ENCODE data around the gene PRCC. TPM values are rescaled to one million over a fixed set of nuclear protein-coding genes. Genes with fewer than 3 reads are reported as not detected.
"Not testable (repeated sequence)": the region's sequence is repeated elsewhere in the genome, so short reads cannot be mapped to it uniquely, and the experiment has no call there.

Gene PRCC
- total RNA-seq, 2 donors from 2014 or later = 44.5 to 72.1 TPM

GRCh38 chr1:156750711-156751450 is 16.5 kb upstream of the PRCC start:
- ATAC-seq (peak; percentile 8 to 23), DNase-seq (ENCODE audit: low spot score in 2 of 2) (peak in 1 of 2 donors; percentile 36)
- Mint-ChIP-seq H3K36me3 (peaks cover 35 to 40% of the 10 kb centered on the region in 2 donors), H3K27ac (peak overlapping the region; percentile 95 to 99), H3K9me3 (no peaks in the 10 kb centered on the region)

GRCh38 chr1:156751451-156751756 is 15.9 kb upstream of the PRCC start, which contains the start of gene HDGF:
HDGF (minus strand) TSS chr1:156751675; CDS start chr1:156751429, 246 bp downstream.
- Mint-ChIP-seq H3K9me3 (no peaks in the 10 kb centered on the region), H3K36me3 (peaks cover 34 to 35% of the 10 kb centered on the region in 2 donors), H3K27ac (peak within 1 kb of the TSS; percentile 95 to 99)
- DNase-seq (ENCODE audit: low spot score in 2 of 2) (no peak), ATAC-seq (no peak)

- peaks cover 34 to 35% of the 10 kb centered on the region in 2 donors for H3K36me3 Mint-ChIP-seq
- no peaks in the 10 kb centered on the region for H3K9me3 Mint-ChIP-seq
- ATAC-seq (peak; percentile 71 to 91), DNase-seq (ENCODE audit: low spot score in 2 of 2) (peak; percentile 89 to 92)
- H3K27ac Mint-ChIP-seq = peak overlapping the region; percentile 95 to 96
Observed at GRCh38 chr1:156751757-156752481, 15.4 kb upstream of the PRCC start.

- H3K9me3 Mint-ChIP-seq = no peaks in the 10 kb centered on the region
Observed at GRCh38 chr1:156752843-156753482, 14.4 kb upstream of the PRCC start.

GRCh38 chr1:156754219-156754618 is 13.1 kb upstream of the PRCC start:
- peaks cover 14 to 15% of the 10 kb centered on the region in 2 donors for H3K36me3 Mint-ChIP-seq
- DNase-seq (ENCODE audit: low spot score in 2 of 2) (no peak), ATAC-seq (no peak)
- H3K9me3 Mint-ChIP-seq = no peaks in the 10 kb centered on the region
- no peak overlapping the region for H3K27ac Mint-ChIP-seq

More at GRCh38 chr1:156752843-156753482, 14.4 kb upstream of the PRCC start:
- H3K36me3 Mint-ChIP-seq = peaks cover 27% of the 10 kb centered on the region in 2 donors
- no peak for ATAC-seq
- DNase-seq (ENCODE audit: low spot score in 2 of 2) = no peak
- H3K27ac Mint-ChIP-seq = peak overlapping the region; percentile 92 to 95

- ATAC-seq (no peak), DNase-seq (ENCODE audit: low spot score in 2 of 2) (peak in 1 of 2 donors; percentile 7)
- Mint-ChIP-seq H3K9me3 (no peaks in the 10 kb centered on the region), H3K27ac (no peak overlapping the region), H3K36me3 (peaks cover 1 to 2% of the 10 kb centered on the region in 2 donors)
Observed at GRCh38 chr1:156755527-156755950, 11.8 kb upstream of the PRCC start.

GRCh38 chr1:156756355-156756754 is 11.0 kb upstream of the PRCC start:
- Mint-ChIP-seq H3K9me3 (no peaks in the 10 kb centered on the region), H3K36me3 (no peaks in the 10 kb centered on the region), H3K27ac (no peak overlapping the region)
- no peak for DNase-seq (ENCODE audit: low spot score in 2 of 2)
- ATAC-seq = no peak

- not testable (repeated sequence) for ATAC-seq, H3K36me3 Mint-ChIP-seq, H3K27ac Mint-ChIP-seq, H3K9me3 Mint-ChIP-seq
- DNase-seq (ENCODE audit: low spot score in 2 of 2) = peak in 1 of 2 donors; percentile 4
Observed at GRCh38 chr1:156757572-156758253, 9.6 kb upstream of the PRCC start.

GRCh38 chr1:156760092-156760795 is 7.1 kb upstream of the PRCC start:
- no peaks in the 10 kb centered on the region for H3K9me3 Mint-ChIP-seq
- H3K27ac Mint-ChIP-seq = no peak overlapping the region
- no peaks in the 10 kb centered on the region for H3K36me3 Mint-ChIP-seq
- ATAC-seq = no peak
- DNase-seq (ENCODE audit: low spot score in 2 of 2) = no peak

GRCh38 chr1:156760796-156761104 is 6.6 kb upstream of the PRCC start:
- Mint-ChIP-seq H3K9me3 (no peaks in the 10 kb centered on the region), H3K27ac (no peak overlapping the region), H3K36me3 (no peaks in the 10 kb centered on the region)
- ATAC-seq (no peak), DNase-seq (ENCODE audit: low spot score in 2 of 2) (no peak)

- ATAC-seq; H3K27ac Mint-ChIP-seq; H3K9me3 Mint-ChIP-seq; DNase-seq (ENCODE audit: low spot score in 2 of 2): not testable (repeated sequence)
- H3K36me3 Mint-ChIP-seq = peaks cover 14 to 15% of the 10 kb centered on the region in 2 donors
Observed at GRCh38 chr1:156765136-156765535, 2.2 kb upstream of the PRCC start.

GRCh38 chr1:156765666-156766065 is 1.7 kb upstream of the PRCC start:
- Mint-ChIP-seq H3K36me3 (peaks cover 18 to 20% of the 10 kb centered on the region in 2 donors), H3K9me3 (no peaks in the 10 kb centered on the region), H3K27ac (peak overlapping the region in 1 of 2 donors; percentile 36)
- no peak for ATAC-seq
- DNase-seq (ENCODE audit: low spot score in 2 of 2) = no peak

GRCh38 chr1:156766298-156767100 is 836 bp upstream of the PRCC start:
- Mint-ChIP-seq H3K9me3 (no peaks in the 10 kb centered on the region), H3K36me3 (peaks cover 25 to 27% of the 10 kb centered on the region in 2 donors), H3K27ac (no peak overlapping the region)
- DNase-seq (ENCODE audit: low spot score in 2 of 2) = no peak
- ATAC-seq = no peak

GRCh38 chr1:156767879-156768604 is 707 bp downstream of the PRCC start:
- peaks cover 25 to 32% of the 10 kb centered on the region in 2 donors for H3K36me3 Mint-ChIP-seq
- peak overlapping the region in 1 of 2 donors; percentile 88 for H3K27ac Mint-ChIP-seq
- ATAC-seq (peak in 1 of 2 donors; percentile 42), DNase-seq (ENCODE audit: low spot score in 2 of 2) (peak; percentile 26 to 69)
- no peaks in the 10 kb centered on the region for H3K9me3 Mint-ChIP-seq
